HG02610 (cell line): ENCODE results near the gene HLA-DRB1.
"Not testable (repeated sequence)": the region's sequence is repeated elsewhere in the genome, so short reads cannot be mapped to it uniquely, and the experiment has no call there.

Experiments
- ATAC-seq: cut with Tn5 transposase; IDR thresholded peaks from one replicate; pipeline ENCODE4 v1.9.1; 2021; ENCODE audit warnings: mild to moderate bottlenecking, moderate library complexity; ENCODE audit not compliant: unreplicated experiment

The HLA-DRB1 gene

GRCh38 chr6:32565511-32565910, 24.1 kb downstream of the HLA-DRB1 start:
- no peak for ATAC-seq

- ATAC-seq, result no peak
Measured at GRCh38 chr6:32562940-32563339, 26.7 kb downstream of the HLA-DRB1 start.

GRCh38 chr6:32559747-32560146, 29.9 kb downstream of the HLA-DRB1 start:
- no peak for ATAC-seq

- no peak for ATAC-seq
Measured at GRCh38 chr6:32558426-32559057, 31.1 kb downstream of the HLA-DRB1 start.

- ATAC-seq, result no peak
Measured at GRCh38 chr6:32554116-32554965, 35.3 kb downstream of the HLA-DRB1 start.

GRCh38 chr6:32553037-32553742, 36.5 kb downstream of the HLA-DRB1 start:
- ATAC-seq, result no peak

- no peak for ATAC-seq
Measured at GRCh38 chr6:32551410-32551809, 38.2 kb downstream of the HLA-DRB1 start.

- ATAC-seq, result no peak
Measured at GRCh38 chr6:32539839-32540238, 49.8 kb downstream of the HLA-DRB1 start.

- not testable (repeated sequence) for ATAC-seq
Measured at GRCh38 chr6:32530431-32530793, 59.2 kb downstream of the HLA-DRB1 start.

- no peak for ATAC-seq
Measured at GRCh38 chr6:32529697-32530430, 59.8 kb downstream of the HLA-DRB1 start, which contains the start of gene HLA-DRB5. Gene HLA-DRB5 (minus strand): TSS chr6:32530287. CDS start chr6:32530224, 63 bp downstream.
